Measurements from ENCODE around the gene GARS1. TPM values are rescaled to one million over a fixed set of nuclear protein-coding genes. Genes with fewer than 3 reads are reported as not detected.

Gene GARS1
- total and polyA plus RNA-seq, 7 donors: 38.3 to 109 (median 50.1) TPM

DNA sequence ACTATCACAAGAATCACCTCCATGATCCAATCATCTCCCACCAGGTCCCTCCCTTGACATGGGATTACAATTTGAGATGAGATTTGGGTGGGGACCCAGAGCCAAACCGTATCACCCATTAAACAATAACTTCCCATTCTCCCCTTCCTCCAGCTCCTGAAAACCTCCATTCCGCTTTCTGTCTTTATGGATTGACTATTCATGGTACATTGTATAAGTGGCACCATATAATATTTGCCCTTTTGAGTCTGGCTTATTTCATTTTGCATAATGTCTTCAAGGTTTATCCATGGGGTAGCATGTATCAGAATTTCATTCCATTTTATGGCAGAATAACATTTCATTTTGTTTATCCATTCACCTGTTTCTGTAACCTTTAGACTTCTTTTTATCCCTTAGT, 39.2 kb upstream of the GARS1 start:
- WGBS, 2 donors: 95 to 98% methylated on average over 2 of the region's 2 CpGs
- TF ChIP-seq EP300 (IDR thresholded peaks at IDR 0.05) (no peak), POLR2A (IDR thresholded peaks at IDR 0.05) (no peak), POLR2AphosphoS5 (IDR thresholded peaks at IDR 0.05) (no peak)
- TF ChIP-seq, protein P1, sequence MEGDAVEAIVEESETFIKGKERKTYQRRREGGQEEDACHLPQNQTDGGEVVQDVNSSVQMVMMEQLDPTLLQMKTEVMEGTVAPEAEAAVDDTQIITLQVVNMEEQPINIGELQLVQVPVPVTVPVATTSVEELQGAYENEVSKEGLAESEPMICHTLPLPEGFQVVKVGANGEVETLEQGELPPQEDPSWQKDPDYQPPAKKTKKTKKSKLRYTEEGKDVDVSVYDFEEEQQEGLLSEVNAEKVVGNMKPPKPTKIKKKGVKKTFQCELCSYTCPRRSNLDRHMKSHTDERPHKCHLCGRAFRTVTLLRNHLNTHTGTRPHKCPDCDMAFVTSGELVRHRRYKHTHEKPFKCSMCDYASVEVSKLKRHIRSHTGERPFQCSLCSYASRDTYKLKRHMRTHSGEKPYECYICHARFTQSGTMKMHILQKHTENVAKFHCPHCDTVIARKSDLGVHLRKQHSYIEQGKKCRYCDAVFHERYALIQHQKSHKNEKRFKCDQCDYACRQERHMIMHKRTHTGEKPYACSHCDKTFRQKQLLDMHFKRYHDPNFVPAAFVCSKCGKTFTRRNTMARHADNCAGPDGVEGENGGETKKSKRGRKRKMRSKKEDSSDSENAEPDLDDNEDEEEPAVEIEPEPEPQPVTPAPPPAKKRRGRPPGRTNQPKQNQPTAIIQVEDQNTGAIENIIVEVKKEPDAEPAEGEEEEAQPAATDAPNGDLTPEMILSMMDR (IDR thresholded peaks at IDR 0.05): no peak
- Histone ChIP-seq H3K36me3 (peaks cover 0 to 10% (median 0%) of the 10 kb centered on the region in 4 donors), H3K27ac (no peak overlapping the region), H3K4me3 (no peak overlapping the region), H3K4me1 (peaks cover 0 to 5% (median 0%) of the 10 kb centered on the region in 4 donors), H3K9me3 (no peaks in the 10 kb centered on the region), H3K27me3 (no peaks in the 10 kb centered on the region)
- DNase-seq: no peak
- intact Hi-C loops (cut with DNase I): no loop called here

DNA sequence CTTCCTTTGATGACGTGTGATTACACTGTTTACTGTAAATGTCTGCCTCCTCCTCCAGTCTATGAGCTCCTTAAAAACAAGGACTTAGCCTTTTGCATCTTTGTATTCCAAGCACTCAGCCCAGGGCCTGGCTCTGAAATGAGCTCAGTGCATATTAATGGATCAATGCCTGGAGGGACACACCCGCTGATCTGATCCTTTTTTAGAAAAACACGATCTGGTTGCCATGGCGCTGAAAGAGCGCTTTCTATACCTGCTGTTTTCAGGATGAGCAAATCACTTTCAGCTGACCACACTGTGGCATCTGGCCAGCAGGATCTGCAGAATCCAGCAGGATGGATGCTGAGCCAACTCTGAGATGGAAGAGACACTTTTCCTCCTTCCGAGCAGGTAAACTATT, 37.8 kb upstream of the GARS1 start:
- no peak for TF ChIP-seq POLR2AphosphoS5 (IDR thresholded peaks at IDR 0.05)
- TF ChIP-seq, protein P1 (IDR thresholded peaks at IDR 0.05): no peak
- no peak for TF ChIP-seq EP300 (IDR thresholded peaks at IDR 0.05)
- TF ChIP-seq POLR2A (IDR thresholded peaks at IDR 0.05): no peak
- Histone ChIP-seq H3K9me3 (no peaks in the 10 kb centered on the region), H3K4me1 (no peaks in the 10 kb centered on the region), H3K36me3 (peaks cover 0 to 23% (median 2%) of the 10 kb centered on the region in 4 donors), H3K27me3 (no peaks in the 10 kb centered on the region), H3K27ac (no peak overlapping the region), H3K4me3 (no peak overlapping the region)
- 87 to 93% methylated on average over 6 of the region's 6 CpGs for WGBS, 2 donors
- intact Hi-C loops (cut with DNase I): no loop called here
- no peak for DNase-seq

DNA sequence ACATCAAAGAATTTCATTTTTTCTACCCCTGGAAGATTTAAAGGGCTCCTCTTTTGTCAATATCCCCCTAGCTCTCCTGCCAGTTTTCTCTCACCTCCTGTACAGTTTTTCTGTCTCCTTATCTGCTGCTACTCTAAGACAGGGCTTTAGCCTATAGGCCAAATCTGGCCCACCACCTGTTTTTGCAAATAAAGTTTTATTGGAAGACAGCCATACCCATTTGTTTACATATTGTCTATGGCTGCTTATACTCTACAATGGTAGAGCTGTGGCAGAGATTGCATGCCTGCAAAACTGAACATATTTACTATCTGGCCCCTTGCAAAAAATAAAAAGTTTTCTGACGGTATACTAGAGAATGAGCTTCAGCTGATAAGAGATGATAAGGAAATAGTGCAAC, 37.4 kb upstream of the GARS1 start:
- intact Hi-C loops (cut with DNase I): no loop called here

DNA sequence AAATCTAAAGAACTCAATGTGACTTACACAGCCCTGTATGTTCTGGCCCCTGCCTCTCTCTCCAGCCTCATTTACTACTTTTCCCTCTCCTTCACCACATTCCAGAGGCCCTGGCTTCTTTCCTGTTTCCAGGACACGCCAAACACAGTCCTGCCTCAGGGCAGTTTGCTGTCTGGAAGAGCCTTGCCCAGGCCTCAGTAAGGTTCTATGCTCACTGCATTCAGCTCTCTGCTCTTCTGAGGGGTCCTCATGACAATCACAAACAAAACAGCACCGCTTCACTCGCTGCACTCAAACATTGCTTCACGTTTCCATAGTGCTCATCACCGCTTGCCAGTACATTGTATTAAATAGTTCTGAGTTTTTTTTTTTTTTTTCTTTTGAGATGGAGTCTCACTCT, 35.1 kb upstream of the GARS1 start:
- intact Hi-C loops (cut with DNase I): loop anchor here (5.0 kb wide), 1 partner anchor 47 kb away; no protein-coding TSS in a partner anchor
- TF ChIP-seq POLR2AphosphoS5 (IDR thresholded peaks at IDR 0.05) (no peak), POLR2A (IDR thresholded peaks at IDR 0.05) (no peak), EP300 (IDR thresholded peaks at IDR 0.05) (no peak)
- TF ChIP-seq, protein P1 (IDR thresholded peaks at IDR 0.05): no peak
- DNase-seq: no peak
- WGBS, 2 donors: 94 to 96% methylated on average over 5 of the region's 5 CpGs
- Histone ChIP-seq H3K27me3 (no peaks in the 10 kb centered on the region), H3K9me3 (no peaks in the 10 kb centered on the region), H3K36me3 (peaks cover 0 to 41% (median 7%) of the 10 kb centered on the region in 4 donors), H3K4me3 (no peak overlapping the region), H3K4me1 (no peaks in the 10 kb centered on the region), H3K27ac (no peak overlapping the region)

More for the DNA sequence above, 37.4 kb upstream of the GARS1 start:
- TF ChIP-seq, protein P1 (IDR thresholded peaks at IDR 0.05): no peak
- no peak for TF ChIP-seq POLR2A (IDR thresholded peaks at IDR 0.05)
- TF ChIP-seq EP300 (IDR thresholded peaks at IDR 0.05): no peak
- no peak for TF ChIP-seq POLR2AphosphoS5 (IDR thresholded peaks at IDR 0.05)
- Histone ChIP-seq H3K4me1 (no peaks in the 10 kb centered on the region), H3K9me3 (no peaks in the 10 kb centered on the region), H3K27me3 (no peaks in the 10 kb centered on the region), H3K4me3 (no peak overlapping the region), H3K27ac (no peak overlapping the region), H3K36me3 (peaks cover 0 to 25% (median 2%) of the 10 kb centered on the region in 4 donors)
- 87 to 89% methylated on average over 1 of the region's 1 CpG for WGBS, 2 donors
- no peak for DNase-seq

DNA sequence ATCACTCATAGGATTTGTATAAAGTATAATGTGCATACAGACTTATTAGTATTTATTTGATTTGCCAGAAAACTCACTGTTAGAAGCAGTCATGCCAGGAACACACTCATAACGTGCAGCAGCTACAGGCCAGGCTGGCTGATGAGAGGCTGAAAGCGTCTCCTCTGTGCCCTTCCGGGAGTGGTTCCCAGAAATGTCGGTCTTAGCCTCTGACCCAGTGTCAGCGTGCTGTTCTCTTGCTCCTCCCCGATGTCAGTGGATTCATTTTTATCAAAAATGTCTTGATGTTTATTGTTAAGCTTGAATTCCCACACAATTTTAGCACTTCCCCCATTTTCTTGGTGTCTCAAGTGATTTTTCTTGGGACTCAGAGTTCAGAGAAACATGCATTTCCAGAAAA, 33.3 kb upstream of the GARS1 start:
- no peak overlapping the region for H3K27ac ChIP-seq
- DNase-seq: no peak
- H3K9me3 ChIP-seq: no peaks in the 10 kb centered on the region
- no peak overlapping the region for H3K4me3 ChIP-seq
- WGBS, 2 donors: 91 to 93% methylated on average over 6 of the region's 6 CpGs
- no peaks in the 10 kb centered on the region for H3K27me3 ChIP-seq
- TF ChIP-seq POLR2AphosphoS5 (IDR thresholded peaks at IDR 0.05): no peak
- no peak for TF ChIP-seq POLR2A (IDR thresholded peaks at IDR 0.05)
- TF ChIP-seq, protein P1 (IDR thresholded peaks at IDR 0.05): no peak
- TF ChIP-seq EP300 (IDR thresholded peaks at IDR 0.05): no peak
- H3K4me1 ChIP-seq: no peaks in the 10 kb centered on the region
- H3K36me3 ChIP-seq: peaks cover 0 to 40% (median 7%) of the 10 kb centered on the region in 4 donors
- intact Hi-C loops (cut with DNase I): loop anchor here (5.0 kb wide), 1 partner anchor 49 kb away; no protein-coding TSS in a partner anchor

Measured in sigmoid colon (tissue), 7 donors.